Trophoblast cell (in vitro differentiated cells and primary cell): ENCODE measurements around the gene TNFRSF21.
"Not testable (repeated sequence)": the region's sequence is repeated elsewhere in the genome, so short reads cannot be mapped to it uniquely, and the experiment has no call there.

Experiments used
- DNase-seq, 2 donors: peaks; one replicate each; pipeline ENCODE4 v3.0.0-alpha.2; 2016
- H2AFZ ChIP-seq: 2 replicates; pipeline ENCODE4 v1.6.1; 2013; ENCODE audit warnings: low read length, moderate library complexity, mild to moderate bottlenecking; ENCODE audit not compliant: insufficient read depth, poor library complexity
- H2AK5ac ChIP-seq: 2 replicates; pipeline ENCODE4 v1.6.1; 2013; ENCODE audit warnings: mild to moderate bottlenecking, low read length
- H2BK120ac ChIP-seq: 2 replicates; pipeline ENCODE4 v1.6.1; 2013; ENCODE audit warnings: low read length, mild to moderate bottlenecking, moderate library complexity; ENCODE audit not compliant: insufficient read depth, poor library complexity
- H2BK12ac ChIP-seq: 2 replicates; pipeline ENCODE4 v1.6.1; 2013; ENCODE audit warnings: mild to moderate bottlenecking, low read length, moderate library complexity
- H2BK5ac ChIP-seq: 2 replicates; pipeline ENCODE4 v1.6.1; 2013; ENCODE audit warnings: low read length, low read depth, moderate library complexity, mild to moderate bottlenecking; ENCODE audit not compliant: poor library complexity
- H3K14ac ChIP-seq: 2 replicates; pipeline ENCODE4 v1.6.1; 2013; ENCODE audit warnings: mild to moderate bottlenecking, low read length
- H3K18ac ChIP-seq: 2 replicates; pipeline ENCODE4 v1.6.1; 2013; ENCODE audit warnings: mild to moderate bottlenecking, low read length
- H3K23ac ChIP-seq: 2 replicates; pipeline ENCODE4 v1.6.1; 2013; ENCODE audit warnings: low read length
- H3K27ac ChIP-seq: 2 replicates; pipeline ENCODE4 v1.5.1; 2013; ENCODE audit warnings: low read depth, mild to moderate bottlenecking, inconsistent platforms, low read length, moderate library complexity
- H3K27me3 ChIP-seq: 2 replicates; pipeline ENCODE4 v1.6.1; 2013; ENCODE audit warnings: inconsistent platforms, mild to moderate bottlenecking, low read length, moderate library complexity; ENCODE audit not compliant: insufficient read depth
- H3K36me3 ChIP-seq, 2 experiments: 1 replicate in 1 of 2; 2 replicates in 1 of 2; pipeline ENCODE4 v1.6.1; 2013; ENCODE audit warnings: low read length in 2 of 2, mild to moderate bottlenecking in 2 of 2, moderate library complexity in 1 of 2; ENCODE audit not compliant: insufficient read depth in 2 of 2, control insufficient read depth in 1 of 2
- H3K4ac ChIP-seq: 2 replicates; pipeline ENCODE4 v1.6.1; 2013; ENCODE audit warnings: low read depth, mild to moderate bottlenecking, low read length, moderate library complexity
- H3K4me1 ChIP-seq, 2 experiments: 1 replicate in 1 of 2; 2 replicates in 1 of 2; pipeline ENCODE4 v1.6.1; 2013; ENCODE audit warnings: low read length in 2 of 2, mild to moderate bottlenecking in 2 of 2, moderate library complexity in 1 of 2; ENCODE audit not compliant: insufficient read depth in 2 of 2, control insufficient read depth in 1 of 2
- H3K4me2 ChIP-seq: 2 replicates; pipeline ENCODE4 v1.6.1; 2013; ENCODE audit warnings: inconsistent platforms, mild to moderate bottlenecking, low read length, moderate library complexity
- H3K4me3 ChIP-seq: 2 replicates; pipeline ENCODE4 v1.5.1; 2013; ENCODE audit warnings: mild to moderate bottlenecking, low read depth, low read length, inconsistent platforms
- H3K79me1 ChIP-seq: one replicate; pipeline ENCODE4 v1.6.1; 2013; ENCODE audit warnings: low read length
- H3K79me2 ChIP-seq: 2 replicates; pipeline ENCODE4 v1.6.1; 2013; ENCODE audit warnings: low read length, mild to moderate bottlenecking; ENCODE audit not compliant: control insufficient read depth, insufficient read depth, poor library complexity
- H3K9ac ChIP-seq: 2 replicates; pipeline ENCODE4 v1.6.1; 2013; ENCODE audit warnings: mild to moderate bottlenecking, low read length
- H3K9me3 ChIP-seq: 2 replicates; pipeline ENCODE4 v1.6.1; 2013; ENCODE audit warnings: low read depth, mild to moderate bottlenecking, control low read depth, inconsistent platforms, low read length; ENCODE audit not compliant: insufficient read depth
- H4K12ac ChIP-seq: 2 replicates; pipeline ENCODE4 v1.6.1; 2013; ENCODE audit warnings: low read depth, mild to moderate bottlenecking, low read length, moderate library complexity
- H4K8ac ChIP-seq: 2 replicates; pipeline ENCODE4 v1.6.1; 2013; ENCODE audit warnings: low read depth, mild to moderate bottlenecking, low read length, moderate library complexity
- H4K91ac ChIP-seq: one replicate; pipeline ENCODE4 v1.6.1; 2013; ENCODE audit warnings: low read depth, mild to moderate bottlenecking, low read length, moderate library complexity
- WGBS: extraction: QIAGEN DNeasy Blood & Tissue Kit; methylation state at CpG from one replicate; pipeline ENCODE4 v1.1.7; 2013; ENCODE audit warnings: missing lambda C conversion rate; ENCODE audit not compliant: insufficient read length, insufficient coverage; ENCODE audit errors: extremely low coverage; 5-methylcytosine and 5-hydroxymethylcytosine counted together

Gene TNFRSF21

GRCh38 chr6:47228093-47228492, 81.6 kb downstream of the TNFRSF21 start:
- not testable (repeated sequence) for H3K9ac ChIP-seq, H4K12ac ChIP-seq, H3K27ac ChIP-seq, DNase-seq, H2AFZ ChIP-seq, H2AK5ac ChIP-seq, H2BK120ac ChIP-seq, H4K91ac ChIP-seq, H3K23ac ChIP-seq, H3K79me1 ChIP-seq, H3K4ac ChIP-seq, H3K27me3 ChIP-seq, H3K4me1 ChIP-seq, H2BK12ac ChIP-seq, H3K9me3 ChIP-seq, H2BK5ac ChIP-seq, H4K8ac ChIP-seq, H3K18ac ChIP-seq, H3K4me3 ChIP-seq, H3K79me2 ChIP-seq, H3K4me2 ChIP-seq, H3K14ac ChIP-seq
- H3K36me3 ChIP-seq: peaks cover 9 to 31% of the 10 kb centered on the region in 2 experiments
- no CpG with 5 or more reads among the region's 3 CpGs for WGBS

DNA sequence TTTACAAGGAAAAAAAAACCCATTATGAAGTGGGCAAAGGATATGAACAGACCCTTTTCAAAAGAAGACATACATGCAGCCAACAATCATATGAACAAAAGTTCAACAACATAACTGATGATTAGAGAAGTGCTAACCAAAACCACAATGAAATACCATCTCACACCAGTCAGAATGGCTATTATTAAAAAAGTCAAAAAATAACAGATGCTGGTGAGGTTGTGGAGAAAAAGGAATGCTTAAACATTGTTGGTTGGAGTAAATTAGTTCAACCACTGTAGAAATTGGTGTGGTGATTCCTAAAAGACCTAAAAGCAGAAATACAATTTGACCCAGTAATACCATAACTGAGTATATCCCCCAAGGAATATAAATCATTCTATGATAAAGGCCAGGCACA, 86.5 kb downstream of the TNFRSF21 start:
- not testable (repeated sequence) for H3K4me3 ChIP-seq, H3K9me3 ChIP-seq, H2BK120ac ChIP-seq, H2BK5ac ChIP-seq, H2AFZ ChIP-seq, H2BK12ac ChIP-seq, H3K14ac ChIP-seq, H3K9ac ChIP-seq, H2AK5ac ChIP-seq, H3K79me2 ChIP-seq, H3K36me3 ChIP-seq, DNase-seq, H3K4ac ChIP-seq, H3K18ac ChIP-seq, H3K4me2 ChIP-seq, H3K4me1 ChIP-seq, H3K23ac ChIP-seq, H3K27me3 ChIP-seq, H4K8ac ChIP-seq, H4K91ac ChIP-seq, H4K12ac ChIP-seq, H3K27ac ChIP-seq, H3K79me1 ChIP-seq

DNA sequence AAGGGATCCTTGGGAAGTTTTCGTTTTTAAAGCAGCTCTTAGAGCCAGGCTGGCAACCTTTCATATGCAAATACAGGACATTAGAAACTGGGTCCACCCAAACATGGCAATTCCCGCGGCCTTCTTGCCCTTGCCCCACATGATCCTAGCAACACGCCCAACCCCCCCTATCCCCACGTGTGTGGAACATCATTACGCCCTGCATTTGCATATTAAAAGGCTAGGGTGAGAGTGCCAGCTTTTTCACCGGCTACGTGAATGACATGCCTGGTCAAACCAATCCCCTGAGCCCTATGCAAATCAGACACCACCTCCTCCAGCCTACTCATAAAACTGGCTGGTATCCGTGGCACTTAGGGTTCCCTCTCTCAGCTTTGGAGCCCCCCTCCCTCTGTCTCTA, 88.1 kb downstream of the TNFRSF21 start:
- no peak for DNase-seq
- no CpG with 5 or more reads among the region's 9 CpGs for WGBS
- no peak overlapping the region for H2AFZ ChIP-seq
- no peaks in the 10 kb centered on the region for H3K27me3 ChIP-seq
- no peak overlapping the region for H3K4ac ChIP-seq
- no peak overlapping the region for H3K27ac ChIP-seq
- no peaks in the 10 kb centered on the region for H3K79me2 ChIP-seq
- H2BK120ac ChIP-seq: no peak overlapping the region
- no peak overlapping the region for H3K18ac ChIP-seq
- H4K12ac ChIP-seq: no peak overlapping the region
- H3K4me1 ChIP-seq: no peaks in the 10 kb centered on the region
- no peak overlapping the region for H2AK5ac ChIP-seq
- H2BK5ac ChIP-seq: no peak overlapping the region
- H3K79me1 ChIP-seq: no peaks in the 10 kb centered on the region
- no peak overlapping the region for H4K91ac ChIP-seq
- H3K4me2 ChIP-seq: no peak overlapping the region
- no peak overlapping the region for H3K23ac ChIP-seq
- H3K9me3 ChIP-seq: no peaks in the 10 kb centered on the region
- H3K14ac ChIP-seq: no peak overlapping the region
- peaks cover 0 to 2% of the 10 kb centered on the region in 2 experiments for H3K36me3 ChIP-seq
- H3K4me3 ChIP-seq: no peak overlapping the region
- no peak overlapping the region for H2BK12ac ChIP-seq
- H3K9ac ChIP-seq: no peak overlapping the region
- no peak overlapping the region for H4K8ac ChIP-seq

GRCh38 chr6:47209632-47210031, 100.1 kb downstream of the TNFRSF21 start:
- Histone ChIP-seq H3K4ac (no peak overlapping the region), H2AFZ (no peak overlapping the region)

More at GRCh38 chr6:47209632-47210031, 100.1 kb downstream of the TNFRSF21 start:
- Histone ChIP-seq H2AK5ac (no peak overlapping the region), H3K9ac (no peak overlapping the region), H4K91ac (peak overlapping the region; percentile 50), H3K4me2 (no peak overlapping the region), H3K27me3 (no peaks in the 10 kb centered on the region), H4K12ac (no peak overlapping the region), H2BK5ac (peak overlapping the region; percentile 25), H3K27ac (no peak overlapping the region), H3K14ac (no peak overlapping the region), H3K36me3 (no peaks in the 10 kb centered on the region), H3K18ac (peak overlapping the region; percentile 41), H3K79me1 (peaks cover 6% of the 10 kb centered on the region), H2BK12ac (peak overlapping the region; percentile 68), H3K9me3 (no peaks in the 10 kb centered on the region), H3K23ac (no peak overlapping the region), H2BK120ac (peak overlapping the region; percentile 52), H3K79me2 (no peaks in the 10 kb centered on the region), H4K8ac (no peak overlapping the region), H3K4me3 (no peak overlapping the region), H3K4me1 (peaks cover 8 to 10% of the 10 kb centered on the region in 2 experiments)
- DNase-seq: peak; percentile 42 to 68
- WGBS: no CpG with 5 or more reads among the region's 6 CpGs
